MM.1S (cell line): Measurements from ENCODE around the gene MSLN.

Source experiments
- CTCF ChIP-seq: fragments of 300-600 bp; sonication (generic); IDR thresholded peaks from 2 replicates; pipeline ENCODE4 v1.5.1; 2016; ENCODE audit warnings: antibody characterized with exemption, low read length, mixed read lengths
- EZH2 ChIP-seq: fragments of 300-600 bp; sonication (generic); optimal IDR thresholded peaks from 2 replicates; pipeline ENCODE3; 2017; ENCODE audit warnings: low read depth, mild to moderate bottlenecking, antibody characterized with exemption, low read length, mixed read lengths

- TF ChIP-seq EZH2: no peak
- no peak for TF ChIP-seq CTCF
Observed at GRCh38 chr16:801584-802363, 41.2 kb downstream of the MSLN start.
